HL-60 (cell line): Measurements from ENCODE around the gene PRPF6.
A peak's percentile ranks its signal among the peaks of the same experiment; 100 is the strongest.

Experiments
- DNase-seq, 2 experiments: peaks; one replicate each; pipeline ENCODE4 v3.0.0-alpha.2; 2010 to 2020; ENCODE audit warnings: low read depth in 1 of 2, low spot score in 1 of 2
- H3K27ac ChIP-seq: fragments of 250-450 bp; sonication (Bioruptor Pico); replicated peaks from 2 replicates; pipeline ENCODE4 v1.5.1; 2020; ENCODE audit warnings: mild to moderate bottlenecking, moderate library complexity
- H3K27me3 ChIP-seq: fragments of 250-450 bp; sonication (Bioruptor Pico); 2 replicates; pipeline ENCODE4 v1.5.1; 2021; ENCODE audit warnings: mild to moderate bottlenecking, moderate library complexity; ENCODE audit not compliant: insufficient read depth, poor library complexity, severe bottlenecking
- H3K4me3 ChIP-seq: replicated peaks from 2 replicates; pipeline ENCODE4 v1.5.1; 2011; ENCODE audit warnings: mild to moderate bottlenecking, control low read depth, low read length; ENCODE audit not compliant: insufficient read depth
- CTCF ChIP-seq: IDR thresholded peaks from one replicate; pipeline ENCODE4 v1.5.1; 2011; ENCODE audit warnings: low read length, control low read depth, inconsistent platforms; ENCODE audit not compliant: insufficient read depth
- GABPA ChIP-seq: IDR thresholded peaks from 2 replicates; pipeline ENCODE4 v1.6.1; 2012; ENCODE audit warnings: low read depth
- POLR2AphosphoS5 ChIP-seq: IDR thresholded peaks from 2 replicates; pipeline ENCODE4 v1.6.1; 2012; ENCODE audit warnings: low read depth
- REST ChIP-seq: IDR thresholded peaks from 2 replicates; pipeline ENCODE4 v1.6.1; 2012; ENCODE audit warnings: low read depth; ENCODE audit not compliant: insufficient replicate concordance
- SPI1 ChIP-seq: IDR thresholded peaks from 2 replicates; pipeline ENCODE4 v1.6.1; 2012; ENCODE audit warnings: low read depth, mild to moderate bottlenecking, borderline replicate concordance

The PRPF6 gene

GRCh38 chr20:64069209-64069613, 88.3 kb downstream of the PRPF6 start:
- Histone ChIP-seq H3K27me3 (no peaks in the 10 kb centered on the region), H3K4me3 (no peak overlapping the region), H3K27ac (no peak overlapping the region)
- TF ChIP-seq GABPA = no peak
- no peak for TF ChIP-seq SPI1
- no peak for TF ChIP-seq CTCF
- no peak for TF ChIP-seq POLR2AphosphoS5
- no peak for TF ChIP-seq REST
- DNase-seq = no peak

- no peaks in the 10 kb centered on the region for H3K27me3 ChIP-seq
- DNase-seq = no peak
- no peak overlapping the region for H3K27ac ChIP-seq
- TF ChIP-seq REST (no peak), GABPA (no peak), POLR2AphosphoS5 (peak; percentile 45; the same call in 1 of the 2 replicates), CTCF (peak; percentile 76)
- H3K4me3 ChIP-seq = no peak overlapping the region
Observed at GRCh38 chr20:64069614-64070243, 88.8 kb downstream of the PRPF6 start.

- DNase-seq = no peak
- Histone ChIP-seq H3K27ac (no peak overlapping the region), H3K4me3 (no peak overlapping the region), H3K27me3 (no peaks in the 10 kb centered on the region)
- no peak for TF ChIP-seq SPI1
- no peak for TF ChIP-seq GABPA
- TF ChIP-seq POLR2AphosphoS5 = no peak; the same call in 1 of the 2 replicates
Observed at GRCh38 chr20:64070244-64070993, 89.5 kb downstream of the PRPF6 start.

- Histone ChIP-seq H3K27me3 (no peaks in the 10 kb centered on the region), H3K27ac (peak overlapping the region; percentile 29), H3K4me3 (no peak overlapping the region)
- TF ChIP-seq GABPA = no peak
- peak; percentile 77 for TF ChIP-seq POLR2AphosphoS5
- no peak for DNase-seq
Observed at GRCh38 chr20:64071341-64072332, 90.7 kb downstream of the PRPF6 start.
